ENCODE measurements around the gene GGCT. TPM values are rescaled to one million over a fixed set of nuclear protein-coding genes. Genes with fewer than 3 reads are reported as not detected.

Gene GGCT
- total RNA-seq, 3 donors from 2014 or later, result 25.3 to 59.6 (median 44.6) TPM

DNA sequence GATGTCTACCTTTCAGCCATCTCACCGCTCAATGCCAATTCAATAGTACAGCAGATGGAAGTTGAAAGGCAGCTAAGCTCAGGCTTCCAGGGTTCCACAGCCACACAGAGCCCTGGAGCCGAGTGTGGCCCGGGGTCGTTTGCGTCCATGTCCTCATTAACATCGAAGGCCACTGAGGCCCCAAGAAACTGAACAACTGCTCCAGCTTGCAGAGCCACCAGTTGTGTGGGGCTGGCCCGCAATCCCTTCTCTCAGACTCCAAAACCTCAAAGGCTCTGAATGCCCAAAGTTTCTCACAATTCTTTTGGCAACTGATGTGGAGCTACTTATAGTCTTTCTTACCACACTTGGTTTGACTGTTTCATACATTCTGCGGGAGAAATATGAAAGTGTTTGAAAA lies 57.2 kb downstream of the GGCT start:
- Histone ChIP-seq H3K9me3 (no peaks in the 10 kb centered on the region), H3K36me3 (peaks cover 7% of the 10 kb centered on the region), H3K4me3 (no peak overlapping the region), H3K27me3 (no peaks in the 10 kb centered on the region), H3K4me1 (no peaks in the 10 kb centered on the region), H3K27ac (no peak overlapping the region)
- no peak for TF ChIP-seq POLR2AphosphoS5 (IDR thresholded peaks at IDR 0.05)
- intact Hi-C loops (cut with DNase I; ENCODE audit: low total_unique reads), result no loop called here
- DNase-seq (ENCODE audit: low spot score in 2 of 2), result no peak

Other genes with a start within 250 kb of the GGCT start
- gene ZNRF2, start 220.2 kb downstream of the GGCT start, total RNA-seq, result 10 to 100 TPM; 18.9 to 56.8 (median 30.5) TPM
- 10 to 100 TPM; 11.2 to 34.4 (median 21.4) TPM for gene NOD1, start 26.0 kb downstream of the GGCT start, total RNA-seq
- 10 to 100 TPM; 50.9 to 66.9 (median 56.8) TPM for gene GARS1, start 90.0 kb upstream of the GGCT start, total RNA-seq
- under 1 TPM; under 0.01 to 0.16 (median 0.15) TPM for gene CRHR2, start 177.6 kb upstream of the GGCT start, total RNA-seq
- 10 to 100 TPM in 2 of 3 donors, 1 to 10 TPM in 1; 7.8 to 66.7 (median 26.2) TPM for gene INMT, start 247.3 kb upstream of the GGCT start, total RNA-seq